ENCODE results near the gene ELMO1.

DNA sequence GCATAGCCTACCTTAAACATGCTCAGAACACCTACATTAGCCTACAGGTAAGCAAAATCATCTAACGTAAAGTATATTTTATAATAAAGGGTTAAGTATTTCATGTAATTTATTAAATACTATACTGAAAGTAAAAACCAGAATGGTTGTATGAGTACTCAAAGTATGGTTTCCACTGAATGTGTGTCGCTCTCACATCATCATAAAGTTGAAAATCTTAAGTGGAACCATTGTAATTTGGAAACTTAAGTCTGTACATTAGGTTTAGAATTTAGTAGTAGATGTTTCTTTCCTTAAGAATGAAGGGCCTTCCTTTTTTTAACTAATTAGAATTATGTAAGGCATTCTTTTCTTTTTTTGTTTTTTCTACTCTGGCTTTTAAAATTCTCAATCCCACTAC is 484.4 kb downstream of the ELMO1 start:
- TF ChIP-seq SIN3A (IDR thresholded peaks at IDR 0.05; ENCODE audit: low read depth, low read length) (no peak), EZH2 (IDR thresholded peaks at IDR 0.05; ENCODE audit: borderline replicate concordance, control insufficient read depth, low read depth, low read length) (no peak), USF1 (IDR thresholded peaks at IDR 0.05; ENCODE audit: borderline replicate concordance, extremely low read length, insufficient read depth, low read depth, low read length) (no peak), CTCF (IDR thresholded peaks at IDR 0.05 in 2 of 3, conservative IDR thresholded peaks at IDR 0.05 in 1 of 3; ENCODE audit: control insufficient read depth in 2 of 3, extremely low read depth in 1 of 3, insufficient read depth in 1 of 3, low read depth in 3 of 3, low read length in 3 of 3) (no peak), JUND (IDR thresholded peaks at IDR 0.05; ENCODE audit: low read depth, low read length) (no peak), MTA3 (IDR thresholded peaks at IDR 0.05; ENCODE audit: borderline replicate concordance, low read length) (no peak), SMC3 (IDR thresholded peaks at IDR 0.05; ENCODE audit: borderline replicate concordance, low read length) (no peak), CUX1 (IDR thresholded peaks at IDR 0.05; ENCODE audit: insufficient replicate concordance, low read depth, low read length) (no peak), TAF1 (IDR thresholded peaks at IDR 0.05; ENCODE audit: borderline replicate concordance, low read depth, low read length) (no peak), GABPA (IDR thresholded peaks at IDR 0.05; ENCODE audit: low read depth) (no peak)

Measured in GM12878 (cell line).